H1 (cell line): ENCODE data around the gene GPC1. TPM values are rescaled to one million over a fixed set of nuclear protein-coding genes. Genes with fewer than 3 reads are reported as not detected.

Experiments
- GABPA ChIP-seq: IDR thresholded peaks from 2 replicates; pipeline ENCODE4 v1.6.1; 2011; ENCODE audit warnings: mild to moderate bottlenecking, low read length, moderate library complexity, borderline replicate concordance; ENCODE audit not compliant: insufficient read depth
- HDAC6 ChIP-seq: IDR thresholded peaks from one replicate; pipeline ENCODE4 v1.7.1; 2012; ENCODE audit warnings: low read depth, mild to moderate bottlenecking, inconsistent platforms, low read length, moderate library complexity
- SAP30 ChIP-seq: fragments of 300-600 bp; sonication (generic); IDR thresholded peaks from 2 replicates; pipeline ENCODE4 v1.7.1; 2012; ENCODE audit warnings: low read length, moderate library complexity, mild to moderate bottlenecking, inconsistent platforms; ENCODE audit not compliant: insufficient read depth, insufficient replicate concordance
- SUZ12 ChIP-seq: fragments of 200-600 bp; sonication (generic); IDR thresholded peaks from 2 replicates; pipeline ENCODE4 v1.6.1; 2012; ENCODE audit warnings: mild to moderate bottlenecking, inconsistent platforms, low read length, moderate library complexity, mixed read lengths
- TAF1 ChIP-seq: IDR thresholded peaks from 2 replicates; pipeline ENCODE4 v1.6.1; 2011; ENCODE audit warnings: mild to moderate bottlenecking, low read depth, low read length
- YY1 ChIP-seq: IDR thresholded peaks from 2 replicates; pipeline ENCODE4 v1.6.1; 2011; ENCODE audit warnings: low read depth, mild to moderate bottlenecking, low read length
- polyA plus RNA-seq, 7 experiments: library from polyadenylated mRNA; depleted of rRNA in 3 of 7; stranded (reverse) in 5 of 7; unstranded in 2 of 7; fragments of >200 nt in 5 of 7; fragments of 200-250 nt in 2 of 7; gene quantifications; 1 replicate in 5 of 7; 2 replicates in 1 of 7; 4 replicates in 1 of 7; pipeline versions ENCODE4 v1.2.1 to v1.2.3, GENCODE V29; 2011 to 2013; ENCODE audit warnings: missing spikeins in 2 of 7, mixed read lengths in 2 of 7
- total RNA-seq: library from RNA; stranded (reverse); fragmentation: NEBNext Ultra II Directional; extraction: Animal tissue kit (Norgen Biotek cat#: 25700); gene quantifications from 2 replicates; pipeline ENCODE4 v1.2.1, GENCODE V29; 2021

The GPC1 gene
- total and polyA plus RNA-seq, 2 of the 8 experiments (the other 6 are each of a cell fraction or from before 2014, with no cell fraction given) = 21.9 to 28.3 TPM

DNA sequence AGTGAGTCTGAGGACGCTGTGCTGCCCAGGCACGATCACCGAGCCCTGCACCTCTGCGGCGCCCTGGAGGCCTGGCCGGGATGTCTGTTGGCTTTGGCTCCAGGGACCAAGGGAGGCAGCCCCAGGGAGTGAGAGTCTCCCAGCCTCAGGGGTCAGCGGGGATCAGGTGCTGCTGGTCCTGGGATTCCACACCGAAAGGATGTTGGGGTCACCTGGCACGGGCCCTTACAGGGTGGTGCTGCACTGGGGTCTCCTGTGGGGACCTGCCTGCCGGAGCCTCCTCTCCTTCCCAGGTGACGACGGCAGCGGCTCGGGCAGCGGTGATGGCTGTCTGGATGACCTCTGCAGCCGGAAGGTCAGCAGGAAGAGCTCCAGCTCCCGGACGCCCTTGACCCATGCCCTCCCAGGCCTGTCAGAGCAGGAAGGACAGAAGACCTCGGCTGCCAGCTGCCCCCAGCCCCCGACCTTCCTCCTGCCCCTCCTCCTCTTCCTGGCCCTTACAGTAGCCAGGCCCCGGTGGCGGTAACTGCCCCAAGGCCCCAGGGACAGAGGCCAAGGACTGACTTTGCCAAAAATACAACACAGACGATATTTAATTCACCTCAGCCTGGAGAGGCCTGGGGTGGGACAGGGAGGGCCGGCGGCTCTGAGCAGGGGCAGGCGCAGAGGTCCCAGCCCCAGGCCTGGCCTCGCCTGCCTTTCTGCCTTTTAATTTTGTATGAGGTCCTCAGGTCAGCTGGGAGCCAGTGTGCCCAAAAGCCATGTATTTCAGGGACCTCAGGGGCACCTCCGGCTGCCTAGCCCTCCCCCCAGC is 30.5 kb downstream of the GPC1 start (continued):
- TF ChIP-seq TAF1 (no peak), SAP30 (no peak), SUZ12 (no peak), YY1 (no peak), HDAC6 (no peak), GABPA (no peak)
